HG03280 (cell line): Measurements from ENCODE around the gene MYOZ3.

ENCODE experiments used
- ATAC-seq: cut with Tn5 transposase; IDR thresholded peaks from one replicate; pipeline ENCODE4 v1.9.1; 2021; ENCODE audit warnings: mild to moderate bottlenecking, moderate library complexity; ENCODE audit not compliant: unreplicated experiment

MYOZ3 gene, protein sequence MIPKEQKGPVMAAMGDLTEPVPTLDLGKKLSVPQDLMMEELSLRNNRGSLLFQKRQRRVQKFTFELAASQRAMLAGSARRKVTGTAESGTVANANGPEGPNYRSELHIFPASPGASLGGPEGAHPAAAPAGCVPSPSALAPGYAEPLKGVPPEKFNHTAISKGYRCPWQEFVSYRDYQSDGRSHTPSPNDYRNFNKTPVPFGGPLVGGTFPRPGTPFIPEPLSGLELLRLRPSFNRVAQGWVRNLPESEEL

DNA sequence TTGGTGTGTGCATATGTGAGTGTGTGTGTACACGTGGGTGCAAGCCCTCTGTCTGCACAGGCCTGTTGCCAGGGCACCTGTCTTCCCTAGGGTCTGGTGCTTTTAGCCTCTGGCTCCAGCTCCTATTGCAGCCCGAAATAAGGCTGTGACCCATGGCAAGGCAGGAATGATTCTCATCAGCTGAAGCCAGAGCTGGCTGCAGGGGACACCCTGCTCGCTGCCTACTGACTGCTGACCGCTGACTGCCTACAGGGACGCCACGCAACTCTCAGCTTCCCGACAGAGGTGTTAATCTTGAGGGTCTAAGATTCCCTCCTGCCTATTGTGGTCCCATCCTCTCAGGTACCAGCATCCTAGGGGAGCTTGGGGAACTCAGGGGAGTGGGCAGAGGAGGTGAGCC, at the start of gene MYOZ3:
MYOZ3 (plus strand) TSS at position 166 of the 400 bp plus-strand sequence. CDS start 1,691 bp downstream, outside the sequence.
- no peak for ATAC-seq

- no peak for ATAC-seq
Measured at GRCh38 chr5:150612405-150612804, 48.6 kb upstream of the MYOZ3 start.

- ATAC-seq: no peak
Measured at GRCh38 chr5:150612905-150613670, 48.0 kb upstream of the MYOZ3 start.

GRCh38 chr5:150613991-150614660, 46.9 kb upstream of the MYOZ3 start:
- ATAC-seq: no peak

DNA sequence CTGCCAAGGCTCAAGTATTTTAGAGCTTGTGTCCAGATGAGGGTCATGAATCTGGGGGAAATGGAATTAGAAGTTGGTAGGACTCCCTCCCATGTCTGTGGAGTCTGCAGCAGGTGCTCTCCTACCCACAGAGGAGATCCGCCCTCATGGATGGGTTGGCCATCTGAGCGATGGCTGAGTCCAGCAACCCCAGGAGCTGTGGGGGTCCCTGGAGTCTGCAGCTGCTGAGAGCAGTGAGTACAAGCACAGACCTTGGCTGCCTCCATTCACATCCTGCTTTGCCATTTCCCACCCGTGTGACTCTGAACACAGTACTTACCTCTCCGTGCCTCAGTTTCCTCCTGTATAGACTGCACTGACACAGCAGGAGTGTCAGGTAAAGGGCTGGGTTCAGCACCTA, 46.4 kb upstream of the MYOZ3 start:
- ATAC-seq: no peak

- ATAC-seq: no peak
Measured at GRCh38 chr5:150615141-150615699, 45.8 kb upstream of the MYOZ3 start.

DNA sequence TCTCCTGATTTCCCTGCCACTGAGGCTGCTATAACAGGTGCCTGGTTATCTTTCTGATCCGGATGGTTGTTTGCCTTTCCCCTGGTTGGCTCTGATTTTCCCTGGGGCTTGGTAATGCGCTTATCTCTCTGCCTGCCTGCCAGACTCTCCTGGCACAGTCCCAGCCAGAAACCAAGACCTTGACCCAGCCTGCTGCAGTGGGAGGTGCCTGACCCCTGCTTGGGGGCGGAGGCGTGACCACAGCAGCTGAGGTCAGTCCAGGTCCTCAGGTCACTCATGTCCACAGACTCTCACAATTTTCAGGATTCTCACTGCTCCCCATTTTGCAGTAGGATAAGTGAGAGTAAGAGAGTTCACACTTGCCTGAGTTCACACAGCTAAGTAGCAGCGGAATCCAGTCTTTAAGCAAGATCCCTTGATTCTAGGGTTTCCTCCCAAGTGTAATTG, 45.0 kb upstream of the MYOZ3 start:
- ATAC-seq: no peak

- no peak for ATAC-seq
Measured at GRCh38 chr5:150616506-150616905, 44.5 kb upstream of the MYOZ3 start.

DNA sequence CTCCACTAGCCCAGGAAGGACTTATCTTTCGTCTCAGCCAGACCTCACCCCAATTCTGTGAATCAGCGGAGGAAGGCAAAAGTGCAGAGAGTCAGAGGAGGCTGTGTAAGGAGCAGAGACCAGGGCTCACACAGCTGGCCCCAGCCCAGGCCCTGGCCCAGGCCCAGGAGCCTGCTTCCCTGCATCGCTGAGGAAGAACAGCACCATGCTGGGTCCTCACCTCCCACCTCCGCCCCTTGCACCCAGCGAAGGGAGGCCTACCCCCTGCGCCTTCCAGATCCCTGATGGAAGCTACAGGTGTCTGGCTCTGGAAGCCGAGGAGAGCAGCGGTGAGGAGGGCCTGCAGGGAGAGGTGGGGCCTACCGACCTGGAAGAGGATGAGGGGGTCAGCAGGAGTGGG, 42.9 kb upstream of the MYOZ3 start:
- no peak for ATAC-seq

DNA sequence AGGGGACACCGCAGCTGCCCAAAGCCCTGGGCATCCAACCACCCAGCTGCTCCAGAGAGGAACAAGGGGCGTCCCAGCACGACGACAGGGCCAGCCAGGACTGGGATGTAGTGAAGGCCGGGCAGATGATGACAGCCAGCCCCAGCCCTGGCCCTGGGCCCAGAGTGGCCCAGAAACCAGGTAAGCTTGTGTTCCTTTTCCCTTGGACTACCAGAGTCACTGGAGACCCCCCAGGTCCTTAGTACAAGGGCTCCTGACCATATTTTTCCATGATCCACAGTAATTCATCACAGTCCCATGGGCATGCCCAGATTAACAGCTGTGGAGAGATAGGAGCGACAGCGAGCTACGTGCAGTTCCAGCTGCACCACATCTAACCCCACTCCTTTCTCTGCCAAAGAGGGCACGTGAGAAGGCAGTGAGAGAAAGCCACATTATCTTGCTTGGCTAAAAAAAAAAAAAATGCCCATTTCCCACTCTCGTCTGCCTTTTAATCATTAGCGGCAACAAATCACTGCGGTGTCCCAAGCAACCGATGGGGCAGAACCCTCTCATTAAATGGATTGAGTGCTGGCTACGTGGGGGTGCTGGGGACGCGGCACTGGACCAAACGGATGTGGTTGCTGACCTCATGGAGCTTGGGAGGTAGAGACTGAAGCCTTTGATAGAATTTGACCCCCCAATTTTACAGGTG, 42.3 kb upstream of the MYOZ3 start:
- no peak for ATAC-seq

- no peak for ATAC-seq
Measured at GRCh38 chr5:150619359-150620230, 41.5 kb upstream of the MYOZ3 start.

DNA sequence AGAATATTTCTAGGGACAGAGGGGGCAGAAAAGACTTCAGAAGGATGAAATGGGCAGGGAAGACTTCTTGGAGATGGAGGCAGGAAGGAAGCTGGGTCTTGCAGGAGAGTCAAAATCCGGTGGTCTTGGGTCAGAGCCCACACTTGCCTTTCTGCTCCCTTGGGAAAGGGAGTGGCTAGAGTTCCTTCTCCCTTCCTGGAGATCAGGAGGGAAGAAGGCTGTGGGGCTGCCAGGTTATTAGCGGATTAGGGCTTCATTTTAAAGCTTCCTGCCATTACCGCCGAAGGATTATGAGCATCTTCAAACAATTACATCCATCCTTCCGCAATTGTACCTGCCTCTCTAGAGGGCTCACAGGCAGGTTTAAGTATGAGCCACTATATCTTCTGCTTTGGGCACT, 39.8 kb upstream of the MYOZ3 start:
- no peak for ATAC-seq

DNA sequence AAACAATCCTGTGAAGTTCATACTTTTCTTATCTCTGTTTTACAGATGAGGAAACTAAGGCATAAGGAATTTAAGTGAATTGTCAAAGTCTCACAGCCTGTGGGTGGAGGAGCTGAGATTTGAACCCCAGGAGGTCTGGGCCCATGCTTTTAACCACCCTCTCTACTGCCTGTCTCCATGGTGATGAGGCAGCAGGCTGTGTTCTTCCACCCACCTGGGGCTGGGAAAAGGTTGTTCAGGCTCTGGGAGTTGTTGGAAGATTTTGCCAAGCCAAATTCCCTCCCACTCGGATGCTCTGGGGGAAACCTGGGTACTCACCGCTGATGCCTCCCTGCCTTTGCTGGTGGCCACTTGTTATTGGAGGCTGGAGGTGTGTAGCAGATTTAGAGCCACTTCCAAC, 38.9 kb upstream of the MYOZ3 start:
- no peak for ATAC-seq

DNA sequence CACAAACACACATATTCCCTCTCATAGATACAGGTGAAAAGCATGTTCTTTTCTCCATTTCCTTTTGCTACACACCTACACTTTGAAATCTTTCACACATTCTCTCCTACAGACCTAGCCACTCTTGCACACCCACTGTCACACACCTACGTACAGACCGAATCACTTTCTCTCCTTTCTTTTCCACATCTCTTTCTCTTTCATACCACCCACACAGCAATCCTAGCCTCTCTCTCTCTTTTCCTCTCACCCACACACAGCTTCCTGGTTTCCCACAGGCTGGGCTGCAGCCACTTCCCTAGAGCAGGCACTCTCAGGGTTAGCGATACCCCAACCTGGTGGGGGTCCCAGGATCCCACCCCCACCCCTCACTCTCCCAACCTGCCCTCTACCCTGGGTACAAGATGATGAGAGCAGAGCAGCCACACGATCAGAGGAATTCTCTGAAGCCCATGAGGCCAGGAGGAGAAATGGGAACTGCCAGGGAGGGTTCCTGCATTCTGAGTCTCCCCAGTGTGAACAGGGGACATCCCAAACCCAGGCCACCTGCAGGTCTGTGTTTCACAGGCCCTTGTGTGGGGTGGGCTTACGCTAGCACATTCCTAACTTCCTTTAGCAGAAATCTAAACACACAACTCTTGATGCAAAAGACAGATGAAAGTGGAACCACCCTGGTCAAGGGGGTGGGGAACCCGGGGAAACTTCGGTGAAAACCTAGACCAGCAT, 37.7 kb upstream of the MYOZ3 start:
- no peak for ATAC-seq

DNA sequence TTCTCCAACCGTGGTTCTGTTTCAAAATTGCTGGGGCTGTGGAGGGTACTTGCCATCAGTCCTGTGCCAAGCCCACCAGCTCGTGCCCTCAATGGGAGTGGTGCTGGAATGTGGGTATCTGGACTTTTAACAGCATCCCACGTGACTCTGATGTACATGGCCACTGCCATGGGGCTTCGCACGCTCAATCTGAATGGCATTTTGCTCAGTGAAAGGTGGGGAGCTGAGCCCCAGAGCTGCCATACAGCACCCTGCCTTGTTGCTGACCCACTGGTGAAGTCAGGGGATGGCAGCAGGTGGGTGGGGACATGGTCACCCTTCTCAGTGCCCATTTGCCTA, 37.2 kb upstream of the MYOZ3 start:
- no peak for ATAC-seq

GRCh38 chr5:150624334-150625163, 36.5 kb upstream of the MYOZ3 start:
- no peak for ATAC-seq

GRCh38 chr5:150625164-150625535, 35.9 kb upstream of the MYOZ3 start:
- ATAC-seq: no peak

- peak; percentile 39 for ATAC-seq
Measured at GRCh38 chr5:150625831-150626746, 35.0 kb upstream of the MYOZ3 start.
